ENCODE data around the gene KCNG1.

The KCNG1 gene

DNA sequence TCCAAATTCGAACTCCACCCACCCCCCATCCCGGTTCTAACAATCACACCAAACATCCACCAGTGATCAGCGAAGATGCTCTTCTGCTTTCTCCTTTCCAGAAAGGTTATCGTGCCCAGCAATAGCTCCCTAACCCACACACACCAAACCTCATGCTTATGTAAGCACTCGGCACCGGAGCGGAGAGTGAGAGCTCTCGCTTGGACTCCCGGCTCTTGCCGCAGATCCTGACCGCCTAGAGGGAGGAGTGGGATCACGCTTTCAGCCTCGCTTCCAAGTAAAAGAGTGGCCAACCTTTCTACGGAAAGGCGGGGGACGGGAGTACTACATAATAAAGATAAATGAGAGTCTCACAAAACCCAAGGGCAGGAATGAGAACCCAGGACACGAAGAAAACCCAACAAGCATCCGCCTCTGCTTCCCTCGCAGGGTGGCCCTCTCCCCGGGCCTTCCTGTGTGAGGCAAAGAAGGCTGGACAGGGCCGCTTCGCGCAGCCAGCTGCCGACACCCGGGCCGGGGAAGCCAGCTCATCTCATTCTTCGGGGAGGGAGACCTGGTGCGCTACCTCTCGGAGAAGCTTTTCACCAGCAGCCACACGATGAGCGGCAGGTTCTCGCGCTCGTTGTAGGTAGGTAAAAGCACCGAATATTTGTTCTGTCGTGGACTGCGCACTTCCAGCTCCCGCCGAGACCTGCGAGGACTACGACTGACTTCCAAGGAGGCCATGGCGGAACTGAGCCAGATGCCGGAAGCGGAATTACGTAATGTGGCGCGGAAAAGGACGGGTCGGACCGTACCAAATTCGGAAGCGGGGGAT lies 64.9 kb downstream of the KCNG1 start, which contains the start of gene DPM1:
TSS of gene DPM1 (minus strand) at position 735 of the 817 bp plus-strand sequence. CDS start at position 726, 9 bp downstream.
- DNase-seq (ENCODE audit: low read depth): peak; percentile 93
- H3K4me3 ChIP-seq (ENCODE audit: low read depth, low read length): peak within 1 kb of the TSS; percentile 88
- peak; percentile 52; the same call in 1 of the 2 replicates for TF ChIP-seq MYC (IDR thresholded peaks at IDR 0.05; ENCODE audit: low read depth, low read length)
- TF ChIP-seq POLR2A (IDR thresholded peaks at IDR 0.05; ENCODE audit: extremely low read depth, insufficient read length): peak; percentile 94
- TF ChIP-seq, protein P1, sequence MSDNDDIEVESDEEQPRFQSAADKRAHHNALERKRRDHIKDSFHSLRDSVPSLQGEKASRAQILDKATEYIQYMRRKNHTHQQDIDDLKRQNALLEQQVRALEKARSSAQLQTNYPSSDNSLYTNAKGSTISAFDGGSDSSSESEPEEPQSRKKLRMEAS (IDR thresholded peaks at IDR 0.05; ENCODE audit: low read depth, low read length): peak; percentile 56; the same call in 1 of the 2 replicates
- TF ChIP-seq, protein P2, sequence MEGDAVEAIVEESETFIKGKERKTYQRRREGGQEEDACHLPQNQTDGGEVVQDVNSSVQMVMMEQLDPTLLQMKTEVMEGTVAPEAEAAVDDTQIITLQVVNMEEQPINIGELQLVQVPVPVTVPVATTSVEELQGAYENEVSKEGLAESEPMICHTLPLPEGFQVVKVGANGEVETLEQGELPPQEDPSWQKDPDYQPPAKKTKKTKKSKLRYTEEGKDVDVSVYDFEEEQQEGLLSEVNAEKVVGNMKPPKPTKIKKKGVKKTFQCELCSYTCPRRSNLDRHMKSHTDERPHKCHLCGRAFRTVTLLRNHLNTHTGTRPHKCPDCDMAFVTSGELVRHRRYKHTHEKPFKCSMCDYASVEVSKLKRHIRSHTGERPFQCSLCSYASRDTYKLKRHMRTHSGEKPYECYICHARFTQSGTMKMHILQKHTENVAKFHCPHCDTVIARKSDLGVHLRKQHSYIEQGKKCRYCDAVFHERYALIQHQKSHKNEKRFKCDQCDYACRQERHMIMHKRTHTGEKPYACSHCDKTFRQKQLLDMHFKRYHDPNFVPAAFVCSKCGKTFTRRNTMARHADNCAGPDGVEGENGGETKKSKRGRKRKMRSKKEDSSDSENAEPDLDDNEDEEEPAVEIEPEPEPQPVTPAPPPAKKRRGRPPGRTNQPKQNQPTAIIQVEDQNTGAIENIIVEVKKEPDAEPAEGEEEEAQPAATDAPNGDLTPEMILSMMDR (IDR thresholded peaks at IDR 0.05; ENCODE audit: low read depth, low read length): no peak

DNA sequence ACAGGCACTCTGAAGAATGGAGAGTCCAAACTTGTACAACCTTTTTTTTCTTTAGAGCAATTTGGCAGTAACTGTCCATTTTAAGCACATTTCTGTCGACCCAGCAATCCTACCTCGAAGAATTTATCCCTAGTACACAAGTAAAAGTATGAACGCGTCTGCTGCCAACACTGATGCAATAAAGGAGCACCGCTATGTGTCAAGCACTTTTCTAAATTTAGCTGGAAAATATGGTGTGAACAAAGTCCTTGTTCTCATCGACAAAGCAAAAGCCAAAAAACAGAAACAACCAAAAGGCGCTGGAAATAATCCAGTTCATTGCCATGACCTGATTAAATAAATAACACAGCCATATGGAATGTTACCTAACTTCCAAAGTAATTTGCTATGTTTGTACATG lies 65.6 kb downstream of the KCNG1 start:
- DNase-seq (ENCODE audit: low read depth): peak; percentile 18
- no peak for TF ChIP-seq POLR2A (IDR thresholded peaks at IDR 0.05; ENCODE audit: extremely low read depth, insufficient read length)
- TF ChIP-seq MYC (IDR thresholded peaks at IDR 0.05; ENCODE audit: low read depth, low read length): no peak
- TF ChIP-seq, protein P1 (IDR thresholded peaks at IDR 0.05; ENCODE audit: low read depth, low read length): no peak
- TF ChIP-seq, protein P2 (IDR thresholded peaks at IDR 0.05; ENCODE audit: low read depth, low read length): no peak

DNA sequence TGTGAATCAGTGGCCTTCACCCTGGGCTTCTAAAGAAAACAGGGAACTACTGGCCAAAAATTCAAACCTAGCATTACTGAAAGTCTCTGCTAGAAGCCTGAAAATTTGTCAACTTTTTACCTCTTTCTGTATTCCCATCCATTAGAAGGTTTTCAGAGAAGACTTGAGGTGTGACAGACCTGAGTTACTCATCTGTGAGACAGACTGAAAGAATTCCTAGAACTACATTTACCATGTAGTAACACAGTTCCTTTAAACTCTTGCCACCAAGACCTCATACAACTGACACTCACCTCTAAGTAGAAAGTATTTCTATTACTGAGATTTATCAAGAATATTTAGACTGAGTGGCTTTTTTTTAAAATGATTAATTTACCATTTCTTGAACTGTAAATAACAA lies 69.1 kb downstream of the KCNG1 start:
- TF ChIP-seq, protein P1 (IDR thresholded peaks at IDR 0.05; ENCODE audit: low read depth, low read length): no peak
- TF ChIP-seq, protein P2 (IDR thresholded peaks at IDR 0.05; ENCODE audit: low read depth, low read length): no peak
- TF ChIP-seq MYC (IDR thresholded peaks at IDR 0.05; ENCODE audit: low read depth, low read length) (no peak), POLR2A (IDR thresholded peaks at IDR 0.05; ENCODE audit: extremely low read depth, insufficient read length) (no peak)
- no peak overlapping the region for H3K4me3 ChIP-seq (ENCODE audit: low read depth, low read length)
- DNase-seq (ENCODE audit: low read depth): no peak

More for the DNA sequence above, 65.6 kb downstream of the KCNG1 start:
- peak overlapping the region; percentile 88 for H3K4me3 ChIP-seq (ENCODE audit: low read depth, low read length)

Data from NB4 (cell line).